Liver (tissue), 3 donors: Measurements from ENCODE around the gene CACNB1.

ENCODE experiments used
- GABPA ChIP-seq, 2 donors: IDR thresholded peaks in 1 of 2; conservative IDR thresholded peaks in 1 of 2; 2 replicates each; pipeline ENCODE4 v1.6.1; 2016; ENCODE audit warnings: antibody characterized with exemption in 2 of 2, mild to moderate bottlenecking in 1 of 2, moderate library complexity in 1 of 2
- HNF4A ChIP-seq, 2 donors: conservative IDR thresholded peaks; 2 replicates each; pipeline ENCODE4 v1.6.1; 2016; ENCODE audit warnings: antibody characterized with exemption in 2 of 2, mild to moderate bottlenecking in 2 of 2
- YY1 ChIP-seq: IDR thresholded peaks from 2 replicates; pipeline ENCODE4 v1.6.1; 2016; ENCODE audit warnings: antibody characterized with exemption, mild to moderate bottlenecking
- TF ChIP-seq, protein P1 (sequence below): fragments of 150-350 bp; IDR thresholded peaks from 2 replicates; pipeline ENCODE4 v1.5.1; 2017; ENCODE audit warnings: improper control_type of control experiment, low read depth, low read length; ENCODE audit not compliant: missing input control
- TF ChIP-seq, protein P2 (sequence below): IDR thresholded peaks from 2 replicates; pipeline ENCODE4 v1.6.1; 2016; ENCODE audit warnings: antibody characterized with exemption
- donor health status: healthy.
- donor health status: healthy.

DNA sequence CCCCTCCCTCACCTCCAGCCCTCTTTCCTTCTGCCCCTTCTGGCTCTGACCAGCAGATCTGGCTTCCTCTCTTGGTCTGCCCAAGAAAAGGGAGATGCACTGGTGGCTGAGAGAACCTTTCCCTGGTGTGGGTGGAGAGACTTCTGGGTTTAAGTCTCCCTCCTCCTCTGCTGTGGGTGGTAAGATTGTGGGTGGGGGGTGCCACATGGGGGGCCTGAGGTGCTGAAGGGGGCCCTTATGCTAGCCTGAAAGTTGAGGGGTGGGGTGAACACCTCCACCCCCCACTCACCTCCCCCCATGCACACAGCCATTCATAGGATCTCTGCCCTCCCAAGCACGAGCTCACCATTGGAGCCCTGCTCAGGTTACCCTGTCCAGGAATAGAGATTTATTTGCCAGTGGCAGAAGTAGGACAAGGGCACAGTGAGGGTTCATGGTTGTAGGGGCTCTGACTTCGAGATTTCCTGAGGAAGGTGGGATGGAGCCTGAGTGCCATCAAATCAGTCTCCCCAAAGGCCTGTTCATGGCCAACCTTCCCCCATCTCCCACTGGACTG, 30.0 kb upstream of the CACNB1 start:
- TF ChIP-seq HNF4A (conservative IDR thresholded peaks at IDR 0.05) (no peak), YY1 (no peak), GABPA (IDR thresholded peaks at IDR 0.05 in 1 of 2, conservative IDR thresholded peaks at IDR 0.05 in 1 of 2) (no peak)
- TF ChIP-seq, protein P1, sequence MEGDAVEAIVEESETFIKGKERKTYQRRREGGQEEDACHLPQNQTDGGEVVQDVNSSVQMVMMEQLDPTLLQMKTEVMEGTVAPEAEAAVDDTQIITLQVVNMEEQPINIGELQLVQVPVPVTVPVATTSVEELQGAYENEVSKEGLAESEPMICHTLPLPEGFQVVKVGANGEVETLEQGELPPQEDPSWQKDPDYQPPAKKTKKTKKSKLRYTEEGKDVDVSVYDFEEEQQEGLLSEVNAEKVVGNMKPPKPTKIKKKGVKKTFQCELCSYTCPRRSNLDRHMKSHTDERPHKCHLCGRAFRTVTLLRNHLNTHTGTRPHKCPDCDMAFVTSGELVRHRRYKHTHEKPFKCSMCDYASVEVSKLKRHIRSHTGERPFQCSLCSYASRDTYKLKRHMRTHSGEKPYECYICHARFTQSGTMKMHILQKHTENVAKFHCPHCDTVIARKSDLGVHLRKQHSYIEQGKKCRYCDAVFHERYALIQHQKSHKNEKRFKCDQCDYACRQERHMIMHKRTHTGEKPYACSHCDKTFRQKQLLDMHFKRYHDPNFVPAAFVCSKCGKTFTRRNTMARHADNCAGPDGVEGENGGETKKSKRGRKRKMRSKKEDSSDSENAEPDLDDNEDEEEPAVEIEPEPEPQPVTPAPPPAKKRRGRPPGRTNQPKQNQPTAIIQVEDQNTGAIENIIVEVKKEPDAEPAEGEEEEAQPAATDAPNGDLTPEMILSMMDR: no peak
- TF ChIP-seq, protein P2, sequence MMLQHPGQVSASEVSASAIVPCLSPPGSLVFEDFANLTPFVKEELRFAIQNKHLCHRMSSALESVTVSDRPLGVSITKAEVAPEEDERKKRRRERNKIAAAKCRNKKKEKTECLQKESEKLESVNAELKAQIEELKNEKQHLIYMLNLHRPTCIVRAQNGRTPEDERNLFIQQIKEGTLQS: no peak
